Neural cell (in vitro differentiated cells): ENCODE results near the gene KREMEN1. TPM values are rescaled to one million over a fixed set of nuclear protein-coding genes. Genes with fewer than 3 reads are reported as not detected.

Source experiments
- H2AFZ ChIP-seq: fragments of 200-600, 300-800 bp; sonication (generic), shearing (Covaris generic); 2 replicates; pipeline ENCODE4 v1.6.0; 2014; ENCODE audit warnings: low read depth, mild to moderate bottlenecking, antibody characterized with exemption, low read length, moderate library complexity
- H3F3A ChIP-seq: fragments of 200-600 bp; shearing (Covaris generic); 2 replicates; pipeline ENCODE4 v1.6.1; 2016; ENCODE audit warnings: mild to moderate bottlenecking, moderate library complexity, mixed read lengths, antibody characterized with exemption, low read length; ENCODE audit not compliant: insufficient read depth, poor library complexity, severe bottlenecking
- H3K27ac ChIP-seq: fragments of 200-600, 300-800 bp; sonication (generic), shearing (Covaris generic); 2 replicates; pipeline ENCODE4 v1.5.1; 2014; ENCODE audit warnings: mild to moderate bottlenecking, low read length, moderate library complexity
- H3K27me3 ChIP-seq: fragments of 300-800, 200-600 bp; sonication (generic), shearing (Covaris generic); 2 replicates; pipeline ENCODE4 v1.6.0; 2014; ENCODE audit warnings: mild to moderate bottlenecking, low read depth, low read length, moderate library complexity; ENCODE audit not compliant: insufficient read depth
- H3K36me3 ChIP-seq: fragments of 300-800, 200-600 bp; sonication (generic), shearing (Covaris generic); 2 replicates; pipeline ENCODE4 v1.5.1; 2014; ENCODE audit warnings: mild to moderate bottlenecking, antibody characterized with exemption, low read length, moderate library complexity; ENCODE audit not compliant: insufficient read depth
- H3K4me2 ChIP-seq: fragments of 300-800, 200-600 bp; sonication (generic), shearing (Covaris generic); 2 replicates; pipeline ENCODE4 v1.6.0; 2014; ENCODE audit warnings: mild to moderate bottlenecking, low read length
- H3K4me3 ChIP-seq: fragments of 300-800, 200-600 bp; sonication (generic), shearing (Covaris generic); 2 replicates; pipeline ENCODE4 v1.5.1; 2014; ENCODE audit warnings: mild to moderate bottlenecking, low read length, moderate library complexity
- H3K79me2 ChIP-seq: fragments of 200-600 bp; shearing (Covaris generic); replicated peaks from 2 replicates; pipeline ENCODE4 v1.6.0; 2014; ENCODE audit warnings: mild to moderate bottlenecking, low read length, moderate library complexity; ENCODE audit not compliant: insufficient read depth
- H3K9ac ChIP-seq: fragments of 300-800, 200-600 bp; sonication (generic), shearing (Covaris generic); 2 replicates; pipeline ENCODE4 v1.6.1; 2016; ENCODE audit warnings: mild to moderate bottlenecking, low read length, mixed read lengths
- H3K9me2 ChIP-seq: fragments of 200-600 bp; shearing (Covaris generic); 2 replicates; pipeline ENCODE4 v1.6.1; 2016; ENCODE audit warnings: mild to moderate bottlenecking, low read length, mixed read lengths; ENCODE audit not compliant: insufficient read depth
- H3K9me3 ChIP-seq: fragments of 200-600, 300-800 bp; sonication (generic), shearing (Covaris generic); 2 replicates; pipeline ENCODE4 v1.6.1; 2016; ENCODE audit warnings: mild to moderate bottlenecking, mixed run types, low read length, moderate library complexity, mixed read lengths
- H4K20me1 ChIP-seq: fragments of 200-600 bp; shearing (Covaris generic); 2 replicates; pipeline ENCODE4 v1.6.1; 2016; ENCODE audit warnings: mild to moderate bottlenecking, mixed run types; ENCODE audit not compliant: insufficient read depth
- EZH2 ChIP-seq: fragments of 200-600, 300-800 bp; shearing (Covaris generic), sonication (generic); IDR thresholded peaks from 2 replicates; pipeline ENCODE4 v1.6.1; 2014; ENCODE audit warnings: antibody characterized with exemption, low read length, borderline replicate concordance, mild to moderate bottlenecking; ENCODE audit not compliant: insufficient read depth, poor library complexity, severe bottlenecking
- POLR2AphosphoS5 ChIP-seq: IDR thresholded peaks from 2 replicates; pipeline ENCODE4 v1.6.1; 2012
- RAD21 ChIP-seq: fragments of 450-650 bp; conservative IDR thresholded peaks from 2 replicates; pipeline ENCODE4 v1.6.1; 2014; ENCODE audit warnings: antibody characterized with exemption, mild to moderate bottlenecking, moderate library complexity
- SMC3 ChIP-seq: fragments of 450-650 bp; conservative IDR thresholded peaks from 2 replicates; pipeline ENCODE4 v1.6.1; 2014; ENCODE audit warnings: antibody characterized with exemption, mild to moderate bottlenecking, moderate library complexity; ENCODE audit not compliant: poor library complexity
- TAF1 ChIP-seq: IDR thresholded peaks from 2 replicates; pipeline ENCODE4 v1.6.1; 2012; ENCODE audit warnings: low read depth
- polyA plus RNA-seq: library from polyadenylated mRNA; depleted of rRNA; stranded (reverse); fragments of >200 nt; gene quantifications from 2 replicates; pipeline ENCODE4 v1.2.3, GENCODE V29; 2014
- TF ChIP-seq, protein P1 (sequence below): IDR thresholded peaks from 2 replicates; pipeline ENCODE4 v1.6.1; 2012; ENCODE audit warnings: borderline replicate concordance
- TF ChIP-seq, protein P2 (sequence below): fragments of 450-650 bp; IDR thresholded peaks from 2 replicates; pipeline ENCODE4 v1.5.1; 2014; ENCODE audit warnings: antibody characterized with exemption, mild to moderate bottlenecking, moderate library complexity; ENCODE audit not compliant: poor library complexity, severe bottlenecking

KREMEN1 gene
- polyA plus RNA-seq, 1 donor from 2014 or later, result 3.3 TPM

DNA sequence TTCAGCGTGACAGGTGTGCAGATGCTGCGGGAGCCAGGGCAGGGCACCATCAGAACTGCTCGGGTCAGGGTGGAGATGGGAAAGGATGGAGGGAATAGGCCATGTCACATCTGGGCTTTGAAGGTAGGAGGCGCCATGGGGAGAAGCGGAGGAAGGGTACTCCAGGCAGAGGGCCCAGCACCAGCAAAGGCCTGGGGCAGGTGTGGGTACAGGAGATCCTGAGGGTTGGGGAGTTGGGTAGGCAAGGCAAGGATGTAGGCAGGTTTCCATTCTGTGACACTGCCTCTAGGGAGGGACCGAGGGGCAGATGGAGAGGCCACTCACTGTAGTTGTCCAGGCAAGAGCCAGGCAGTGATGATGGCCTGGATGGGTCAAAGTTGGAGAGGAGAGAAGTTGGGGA lies 141.4 kb downstream of the KREMEN1 start:
- Histone ChIP-seq H3K9me2 (no peaks in the 10 kb centered on the region), H3K4me3 (no peak overlapping the region), H4K20me1 (no peaks in the 10 kb centered on the region), H3K27ac (no peak overlapping the region), H3K79me2 (no peaks in the 10 kb centered on the region), H3F3A (no peaks in the 10 kb centered on the region), H3K36me3 (no peaks in the 10 kb centered on the region), H2AFZ (no peak overlapping the region), H3K4me2 (no peak overlapping the region), H3K9ac (no peak overlapping the region), H3K9me3 (no peaks in the 10 kb centered on the region), H3K27me3 (no peaks in the 10 kb centered on the region)
- no peak for TF ChIP-seq SMC3
- TF ChIP-seq, protein P1, sequence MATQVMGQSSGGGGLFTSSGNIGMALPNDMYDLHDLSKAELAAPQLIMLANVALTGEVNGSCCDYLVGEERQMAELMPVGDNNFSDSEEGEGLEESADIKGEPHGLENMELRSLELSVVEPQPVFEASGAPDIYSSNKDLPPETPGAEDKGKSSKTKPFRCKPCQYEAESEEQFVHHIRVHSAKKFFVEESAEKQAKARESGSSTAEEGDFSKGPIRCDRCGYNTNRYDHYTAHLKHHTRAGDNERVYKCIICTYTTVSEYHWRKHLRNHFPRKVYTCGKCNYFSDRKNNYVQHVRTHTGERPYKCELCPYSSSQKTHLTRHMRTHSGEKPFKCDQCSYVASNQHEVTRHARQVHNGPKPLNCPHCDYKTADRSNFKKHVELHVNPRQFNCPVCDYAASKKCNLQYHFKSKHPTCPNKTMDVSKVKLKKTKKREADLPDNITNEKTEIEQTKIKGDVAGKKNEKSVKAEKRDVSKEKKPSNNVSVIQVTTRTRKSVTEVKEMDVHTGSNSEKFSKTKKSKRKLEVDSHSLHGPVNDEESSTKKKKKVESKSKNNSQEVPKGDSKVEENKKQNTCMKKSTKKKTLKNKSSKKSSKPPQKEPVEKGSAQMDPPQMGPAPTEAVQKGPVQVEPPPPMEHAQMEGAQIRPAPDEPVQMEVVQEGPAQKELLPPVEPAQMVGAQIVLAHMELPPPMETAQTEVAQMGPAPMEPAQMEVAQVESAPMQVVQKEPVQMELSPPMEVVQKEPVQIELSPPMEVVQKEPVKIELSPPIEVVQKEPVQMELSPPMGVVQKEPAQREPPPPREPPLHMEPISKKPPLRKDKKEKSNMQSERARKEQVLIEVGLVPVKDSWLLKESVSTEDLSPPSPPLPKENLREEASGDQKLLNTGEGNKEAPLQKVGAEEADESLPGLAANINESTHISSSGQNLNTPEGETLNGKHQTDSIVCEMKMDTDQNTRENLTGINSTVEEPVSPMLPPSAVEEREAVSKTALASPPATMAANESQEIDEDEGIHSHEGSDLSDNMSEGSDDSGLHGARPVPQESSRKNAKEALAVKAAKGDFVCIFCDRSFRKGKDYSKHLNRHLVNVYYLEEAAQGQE, result no peak
- TF ChIP-seq TAF1, result no peak

DNA sequence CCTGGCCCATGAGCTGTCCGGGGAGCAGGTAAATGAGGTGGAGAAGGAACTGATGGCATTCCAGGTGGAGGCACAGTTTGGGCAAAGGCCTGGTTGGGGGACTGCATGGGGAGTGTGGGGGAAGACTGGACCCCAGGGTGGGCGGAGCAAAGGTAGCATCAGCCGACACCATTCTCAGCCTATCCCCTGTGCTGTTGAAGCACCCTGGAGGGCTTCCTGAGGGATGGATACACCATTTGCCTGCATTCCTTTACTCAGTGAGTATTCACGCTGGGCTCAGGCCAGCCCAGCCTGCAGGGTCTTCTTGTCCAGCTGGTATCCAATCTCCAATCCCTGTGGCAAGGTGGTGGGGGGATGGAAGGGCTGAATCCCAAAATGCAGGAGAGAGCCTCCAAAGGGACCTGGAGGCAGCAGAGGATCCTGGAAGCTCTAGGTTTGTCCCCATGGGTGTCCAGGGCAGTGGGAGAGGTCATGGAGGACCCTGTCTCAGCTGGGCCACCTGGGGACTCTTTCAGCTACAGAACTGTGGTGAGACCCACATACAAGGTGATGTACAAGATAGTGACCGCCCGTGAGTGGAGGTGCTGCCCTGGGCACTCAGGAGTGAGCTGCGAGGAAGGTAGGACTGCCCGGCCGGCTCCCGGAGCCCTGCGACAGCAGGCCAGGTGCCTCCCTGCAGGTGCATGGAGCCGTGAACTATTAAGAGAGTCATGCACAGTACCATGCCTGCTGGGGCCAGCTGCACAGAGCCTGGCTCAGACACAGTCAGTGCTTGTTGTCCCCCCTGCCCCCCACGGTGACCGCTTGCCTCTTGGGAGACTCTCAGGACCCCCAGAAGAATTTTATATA lies 142.4 kb downstream of the KREMEN1 start:
- no peaks in the 10 kb centered on the region for H4K20me1 ChIP-seq
- no peak overlapping the region for H3K9ac ChIP-seq
- no peak overlapping the region for H3K27ac ChIP-seq
- no peaks in the 10 kb centered on the region for H3K27me3 ChIP-seq
- no peaks in the 10 kb centered on the region for H3K36me3 ChIP-seq
- TF ChIP-seq TAF1, result no peak
- no peak for TF ChIP-seq RAD21
- TF ChIP-seq, protein P2, sequence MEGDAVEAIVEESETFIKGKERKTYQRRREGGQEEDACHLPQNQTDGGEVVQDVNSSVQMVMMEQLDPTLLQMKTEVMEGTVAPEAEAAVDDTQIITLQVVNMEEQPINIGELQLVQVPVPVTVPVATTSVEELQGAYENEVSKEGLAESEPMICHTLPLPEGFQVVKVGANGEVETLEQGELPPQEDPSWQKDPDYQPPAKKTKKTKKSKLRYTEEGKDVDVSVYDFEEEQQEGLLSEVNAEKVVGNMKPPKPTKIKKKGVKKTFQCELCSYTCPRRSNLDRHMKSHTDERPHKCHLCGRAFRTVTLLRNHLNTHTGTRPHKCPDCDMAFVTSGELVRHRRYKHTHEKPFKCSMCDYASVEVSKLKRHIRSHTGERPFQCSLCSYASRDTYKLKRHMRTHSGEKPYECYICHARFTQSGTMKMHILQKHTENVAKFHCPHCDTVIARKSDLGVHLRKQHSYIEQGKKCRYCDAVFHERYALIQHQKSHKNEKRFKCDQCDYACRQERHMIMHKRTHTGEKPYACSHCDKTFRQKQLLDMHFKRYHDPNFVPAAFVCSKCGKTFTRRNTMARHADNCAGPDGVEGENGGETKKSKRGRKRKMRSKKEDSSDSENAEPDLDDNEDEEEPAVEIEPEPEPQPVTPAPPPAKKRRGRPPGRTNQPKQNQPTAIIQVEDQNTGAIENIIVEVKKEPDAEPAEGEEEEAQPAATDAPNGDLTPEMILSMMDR, result no peak
- TF ChIP-seq, protein P1, result no peak
- no peak for TF ChIP-seq POLR2AphosphoS5
- no peak for TF ChIP-seq EZH2
- TF ChIP-seq SMC3, result no peak
- no peaks in the 10 kb centered on the region for H3F3A ChIP-seq
- no peaks in the 10 kb centered on the region for H3K9me3 ChIP-seq
- no peak overlapping the region for H3K4me2 ChIP-seq
- H2AFZ ChIP-seq, result no peak overlapping the region
- no peaks in the 10 kb centered on the region for H3K79me2 ChIP-seq
- no peak overlapping the region for H3K4me3 ChIP-seq
- no peaks in the 10 kb centered on the region for H3K9me2 ChIP-seq
